Body of pancreas (tissue), 4 donors: ENCODE data around the gene CIPC. TPM values are rescaled to one million over a fixed set of nuclear protein-coding genes. Genes with fewer than 3 reads are reported as not detected.

Source experiments
- ATAC-seq: fragments of 150-250 bp; one replicate; pipeline ENCODE4 v1.9.1; 2016
- DNase-seq, 4 donors: peaks; one replicate each; pipeline ENCODE4 v3.0.0-alpha.2; 2019
- H3K27ac ChIP-seq, 4 donors: fragments of 200-600 bp; sonication (generic); 1 replicate in 3 of 4; 2 replicates in 1 of 4; pipeline versions ENCODE4 v1.5.1 to v1.6.1; 2016 to 2019; ENCODE audit warnings: mild to moderate bottlenecking in 1 of 4, mixed read lengths in 1 of 4, moderate library complexity in 1 of 4
- H3K27me3 ChIP-seq, 2 donors: fragments of 200-600 bp; sonication (generic); one replicate each; pipeline ENCODE4 v1.6.0; 2016; ENCODE audit warnings: mild to moderate bottlenecking in 1 of 2
- H3K36me3 ChIP-seq, 2 donors: fragments of 200-600 bp; sonication (generic); replicated peaks in 1 of 2; 2 replicates each; pipeline ENCODE4 v1.5.1; 2016; ENCODE audit warnings: low read depth in 2 of 2; ENCODE audit not compliant: insufficient read depth in 1 of 2
- H3K4me1 ChIP-seq: fragments of 200-600 bp; sonication (generic); one replicate; pipeline ENCODE4 v1.6.0; 2016
- H3K4me3 ChIP-seq, 2 donors: fragments of 200-600 bp; sonication (generic); 1 replicate in 1 of 2; 2 replicates in 1 of 2; pipeline ENCODE4 v1.5.1; 2016 to 2019
- H3K9me3 ChIP-seq, 3 donors: fragments of 200-600 bp; sonication (generic); 1 replicate in 2 of 3; 2 replicates in 1 of 3; pipeline ENCODE4 v1.5.1; 2016
- POLR2A ChIP-seq, 3 donors: fragments of 450-650 bp; IDR thresholded peaks; one replicate each; pipeline ENCODE4 v1.6.1; 2016; ENCODE audit warnings: antibody characterized with exemption in 3 of 3, mild to moderate bottlenecking in 2 of 3
- WGBS, 2 donors: methylation state at CpG; one replicate each; pipeline ENCODE4 v1.1.5; 2017; 5-methylcytosine and 5-hydroxymethylcytosine counted together
- intact Hi-C: fragments of 100-400 bp; cut with DNase I; formaldehyde crosslinking; loops from one replicate; pipeline ENCODE4 v1.15.1; 2023
- total RNA-seq, 2 donors: library from RNA; depleted of rRNA; stranded (reverse); fragments of >200 nt; gene quantifications; one replicate each; pipeline ENCODE4 v1.1.0, GENCODE V29; 2016
- TF ChIP-seq, protein P1 (sequence below), 7 experiments: fragments of 450-650 bp in 4 of 7; fragments of 200-600 bp in 3 of 7; sonication (generic) in 3 of 7; IDR thresholded peaks; one replicate each; pipeline ENCODE4 v1.5.1; 2016 to 2019; ENCODE audit warnings: antibody characterized with exemption in 7 of 7

Gene CIPC
- total RNA-seq, 2 donors from 2014 or later, result 13.7 to 17.1 TPM

DNA sequence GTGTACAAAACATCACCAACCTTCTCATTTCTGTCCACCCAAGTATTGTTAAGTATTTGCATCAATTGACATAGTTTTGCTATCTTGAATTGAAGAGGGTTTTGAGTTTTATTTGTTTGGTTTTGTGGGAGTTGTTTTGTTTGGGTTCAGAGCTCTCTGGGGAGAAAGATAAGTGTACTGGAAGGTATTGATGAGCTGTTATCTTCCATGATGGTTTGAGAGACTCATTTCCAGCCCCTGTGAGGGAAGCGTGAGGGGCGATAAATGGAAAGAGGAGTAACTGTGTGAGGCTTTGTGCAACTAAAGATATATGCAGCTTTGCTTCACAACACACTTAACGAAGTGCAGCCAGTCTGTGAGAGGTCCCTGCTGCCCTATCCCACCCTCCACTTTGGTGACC lies 15.7 kb upstream of the CIPC start:
- intact Hi-C loops, result no loop called here
- DNase-seq (no peak), ATAC-seq (no peak)
- no peak overlapping the region for H3K4me3 ChIP-seq
- TF ChIP-seq, protein P1, sequence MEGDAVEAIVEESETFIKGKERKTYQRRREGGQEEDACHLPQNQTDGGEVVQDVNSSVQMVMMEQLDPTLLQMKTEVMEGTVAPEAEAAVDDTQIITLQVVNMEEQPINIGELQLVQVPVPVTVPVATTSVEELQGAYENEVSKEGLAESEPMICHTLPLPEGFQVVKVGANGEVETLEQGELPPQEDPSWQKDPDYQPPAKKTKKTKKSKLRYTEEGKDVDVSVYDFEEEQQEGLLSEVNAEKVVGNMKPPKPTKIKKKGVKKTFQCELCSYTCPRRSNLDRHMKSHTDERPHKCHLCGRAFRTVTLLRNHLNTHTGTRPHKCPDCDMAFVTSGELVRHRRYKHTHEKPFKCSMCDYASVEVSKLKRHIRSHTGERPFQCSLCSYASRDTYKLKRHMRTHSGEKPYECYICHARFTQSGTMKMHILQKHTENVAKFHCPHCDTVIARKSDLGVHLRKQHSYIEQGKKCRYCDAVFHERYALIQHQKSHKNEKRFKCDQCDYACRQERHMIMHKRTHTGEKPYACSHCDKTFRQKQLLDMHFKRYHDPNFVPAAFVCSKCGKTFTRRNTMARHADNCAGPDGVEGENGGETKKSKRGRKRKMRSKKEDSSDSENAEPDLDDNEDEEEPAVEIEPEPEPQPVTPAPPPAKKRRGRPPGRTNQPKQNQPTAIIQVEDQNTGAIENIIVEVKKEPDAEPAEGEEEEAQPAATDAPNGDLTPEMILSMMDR (IDR thresholded peaks at IDR 0.05), result no peak
- TF ChIP-seq POLR2A (IDR thresholded peaks at IDR 0.05), result no peak
- no peaks in the 10 kb centered on the region for H3K4me1 ChIP-seq
- H3K27me3 ChIP-seq, result no peaks in the 10 kb centered on the region
- H3K27ac ChIP-seq, result no peak overlapping the region
- H3K36me3 ChIP-seq, result no peaks in the 10 kb centered on the region
- 79 to 80% methylated on average over 3 of the region's 3 CpGs for WGBS, 2 donors
- H3K9me3 ChIP-seq, result no peaks in the 10 kb centered on the region

DNA sequence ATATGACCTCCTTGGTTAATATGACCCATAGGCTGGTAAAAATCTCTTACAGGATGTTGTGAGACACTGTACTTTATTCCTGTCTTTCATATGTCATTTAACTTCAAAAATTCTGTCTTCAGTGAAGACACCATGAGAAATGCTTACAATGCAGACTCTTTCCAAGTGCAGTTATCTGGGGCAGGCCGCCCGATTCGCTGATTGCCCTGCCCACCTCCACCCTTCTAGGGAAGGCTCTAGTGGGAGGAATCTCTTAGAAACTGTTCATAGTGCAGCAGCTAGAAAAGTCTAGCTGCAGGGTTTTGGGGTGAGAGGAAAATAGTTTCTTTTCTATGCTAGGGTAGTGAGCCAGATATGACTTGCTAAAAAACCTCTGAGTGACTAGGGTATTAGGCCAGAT lies 15.0 kb upstream of the CIPC start:
- H3K4me3 ChIP-seq, result no peak overlapping the region
- 82 to 83% methylated on average over 3 of the region's 3 CpGs for WGBS, 2 donors
- no peak overlapping the region for H3K27ac ChIP-seq
- no peaks in the 10 kb centered on the region for H3K36me3 ChIP-seq
- DNase-seq (no peak), ATAC-seq (no peak)
- intact Hi-C loops, result no loop called here
- peaks cover 4% of the 10 kb centered on the region for H3K4me1 ChIP-seq
- no peaks in the 10 kb centered on the region for H3K9me3 ChIP-seq
- H3K27me3 ChIP-seq, result no peaks in the 10 kb centered on the region
- TF ChIP-seq, protein P1 (IDR thresholded peaks at IDR 0.05), result no peak
- TF ChIP-seq POLR2A (IDR thresholded peaks at IDR 0.05), result no peak

DNA sequence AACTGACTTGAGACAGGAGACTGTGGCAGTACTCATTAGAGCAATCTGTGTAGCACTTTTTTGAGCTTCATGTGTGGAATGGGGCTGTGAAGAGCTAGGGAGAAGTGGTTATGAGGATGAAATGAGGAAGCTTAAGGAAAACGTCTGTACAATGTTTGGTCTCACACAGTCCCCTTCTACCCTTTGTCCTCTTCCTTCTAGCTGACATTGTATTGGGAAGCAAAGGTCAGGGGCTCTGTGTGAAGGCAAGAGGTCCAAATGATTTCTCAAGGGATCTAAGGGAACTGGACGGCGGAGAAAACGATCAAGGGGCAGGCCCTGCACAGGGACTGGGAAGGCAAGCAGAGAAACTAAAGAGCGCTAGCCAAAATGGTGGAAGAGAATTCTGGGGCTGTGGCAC lies 13.1 kb upstream of the CIPC start:
- intact Hi-C loops, result no loop called here
- no peaks in the 10 kb centered on the region for H3K27me3 ChIP-seq
- 64 to 71% methylated on average over 5 of the region's 5 CpGs for WGBS, 2 donors
- peaks cover 11% of the 10 kb centered on the region for H3K4me1 ChIP-seq
- H3K9me3 ChIP-seq, result no peaks in the 10 kb centered on the region
- no peaks in the 10 kb centered on the region for H3K36me3 ChIP-seq
- DNase-seq, result no peak
- ATAC-seq, result no peak
- no peak overlapping the region for H3K4me3 ChIP-seq
- H3K27ac ChIP-seq, result no peak overlapping the region
- no peak for TF ChIP-seq POLR2A (IDR thresholded peaks at IDR 0.05)
- TF ChIP-seq, protein P1 (IDR thresholded peaks at IDR 0.05), result no peak

DNA sequence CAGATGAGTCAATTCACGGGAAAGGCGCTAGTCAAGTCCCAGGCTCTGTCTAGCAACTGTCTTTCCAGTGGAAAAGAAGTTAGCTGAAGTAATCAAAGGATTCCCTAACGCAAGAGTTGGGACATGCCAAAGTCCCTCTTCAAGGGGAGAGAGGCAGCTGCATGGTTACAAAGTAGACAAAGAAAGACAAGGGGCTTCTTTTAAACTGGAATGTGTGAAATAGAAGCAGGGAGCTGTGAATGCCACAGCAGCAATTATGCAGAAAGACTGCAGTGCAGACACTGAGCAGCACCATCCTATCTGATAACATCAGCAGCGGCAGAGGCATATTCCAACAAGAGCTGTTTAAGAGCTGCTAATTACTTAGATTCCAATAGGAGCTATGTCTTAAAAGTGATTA lies 12.5 kb upstream of the CIPC start:
- no peaks in the 10 kb centered on the region for H3K9me3 ChIP-seq
- H3K27ac ChIP-seq, result no peak overlapping the region
- H3K4me3 ChIP-seq, result no peak overlapping the region
- intact Hi-C loops, result no loop called here
- H3K36me3 ChIP-seq, result no peaks in the 10 kb centered on the region
- WGBS, 2 donors, result 61 to 82% methylated on average over 4 of the region's 4 CpGs
- ATAC-seq (no peak), DNase-seq (no peak)
- no peaks in the 10 kb centered on the region for H3K27me3 ChIP-seq
- TF ChIP-seq, protein P1 (IDR thresholded peaks at IDR 0.05), result no peak
- no peak for TF ChIP-seq POLR2A (IDR thresholded peaks at IDR 0.05)
- peaks cover 11% of the 10 kb centered on the region for H3K4me1 ChIP-seq

DNA sequence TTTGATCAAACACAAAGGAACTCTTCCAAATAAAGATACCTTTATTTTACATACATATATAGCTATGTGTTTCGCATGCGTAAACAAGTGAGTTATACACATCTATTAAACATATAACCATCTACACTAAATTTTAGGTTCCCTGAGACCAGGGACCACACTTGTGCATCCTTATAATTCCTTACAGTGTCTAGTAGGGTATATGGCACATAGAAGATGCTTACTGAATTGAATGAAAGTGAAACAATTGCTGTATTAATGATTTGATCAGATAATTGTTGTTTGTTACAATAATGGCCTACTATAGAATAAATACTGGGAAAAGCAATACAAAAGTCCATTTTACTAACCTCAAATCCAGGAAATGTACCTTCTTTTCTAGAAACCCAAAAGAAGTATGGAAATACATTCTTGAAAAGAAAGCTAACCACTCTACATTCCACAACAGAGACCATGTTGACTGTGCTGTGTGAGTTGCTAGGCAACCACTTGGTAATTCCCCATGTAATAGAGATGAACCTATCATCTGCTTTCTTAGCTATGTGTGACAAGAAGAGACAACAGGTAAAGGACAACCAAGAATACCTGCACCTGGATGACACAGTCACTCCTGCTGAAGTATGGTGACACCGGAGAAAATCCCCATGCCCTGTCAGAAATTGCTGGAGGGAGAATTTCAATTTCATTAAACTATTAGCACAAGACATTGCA lies 11.9 kb upstream of the CIPC start:
- intact Hi-C loops, result no loop called here
- H3K4me3 ChIP-seq, result no peak overlapping the region
- no peaks in the 10 kb centered on the region for H3K27me3 ChIP-seq
- no peak for ATAC-seq
- 94 to 99% methylated on average over 3 of the region's 3 CpGs for WGBS, 2 donors
- no peaks in the 10 kb centered on the region for H3K36me3 ChIP-seq
- H3K9me3 ChIP-seq, result peaks cover 0 to 2% (median 0%) of the 10 kb centered on the region in 3 donors
- no peak for DNase-seq
- peaks cover 11% of the 10 kb centered on the region for H3K4me1 ChIP-seq
- no peak overlapping the region for H3K27ac ChIP-seq
- no peak for TF ChIP-seq POLR2A (IDR thresholded peaks at IDR 0.05)
- TF ChIP-seq, protein P1 (IDR thresholded peaks at IDR 0.05), result no peak
